GM12875 (cell line): Measurements from ENCODE around the gene RNU6-7.

Experiments used
- H3K4me3 ChIP-seq: one replicate; pipeline ENCODE4 v1.5.1; 2011; ENCODE audit warnings: low read depth, low read length, control low read depth
- TF ChIP-seq, protein P1 (sequence below): IDR thresholded peaks from 2 replicates; pipeline ENCODE4 v1.5.1; 2011; ENCODE audit warnings: low read depth, mild to moderate bottlenecking, control low read depth, inconsistent platforms, low read length, moderate library complexity, borderline replicate concordance; ENCODE audit not compliant: insufficient read depth

The RNU6-7 gene

DNA sequence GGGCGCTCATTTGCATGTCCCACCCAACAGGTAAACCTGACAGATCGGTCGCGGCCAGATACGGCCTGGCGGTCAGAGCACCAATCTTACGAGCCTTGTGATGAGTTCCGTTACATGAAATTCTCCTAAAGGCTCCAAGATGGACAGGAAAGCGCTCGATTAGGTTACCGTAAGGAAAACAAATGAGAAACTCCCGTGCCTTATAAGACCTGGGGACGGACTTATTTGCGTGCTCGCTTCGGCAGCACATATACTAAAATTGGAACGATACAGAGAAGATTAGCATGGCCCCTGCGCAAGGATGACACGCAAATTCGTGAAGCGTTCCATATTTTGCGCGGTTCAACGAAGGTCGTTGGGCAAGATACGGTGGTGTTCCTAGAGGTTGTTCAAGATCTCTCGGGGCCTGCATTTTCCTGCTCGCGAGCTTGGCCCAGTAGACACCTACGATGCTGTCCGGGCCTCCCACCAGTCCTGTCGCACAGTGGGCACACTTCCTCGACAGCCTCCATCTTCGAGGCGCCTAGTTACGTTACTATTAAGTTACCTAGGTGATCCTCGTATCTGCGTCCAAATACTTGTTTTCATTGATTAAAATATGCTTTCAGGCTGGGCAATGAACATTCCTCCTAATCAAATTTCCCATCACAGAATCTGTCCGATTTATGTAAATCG, at the start of gene RNU6-7:
TSS of gene RNU6-7 (plus strand) at position 230 of the 675 bp plus-strand sequence.
- TF ChIP-seq, protein P1, sequence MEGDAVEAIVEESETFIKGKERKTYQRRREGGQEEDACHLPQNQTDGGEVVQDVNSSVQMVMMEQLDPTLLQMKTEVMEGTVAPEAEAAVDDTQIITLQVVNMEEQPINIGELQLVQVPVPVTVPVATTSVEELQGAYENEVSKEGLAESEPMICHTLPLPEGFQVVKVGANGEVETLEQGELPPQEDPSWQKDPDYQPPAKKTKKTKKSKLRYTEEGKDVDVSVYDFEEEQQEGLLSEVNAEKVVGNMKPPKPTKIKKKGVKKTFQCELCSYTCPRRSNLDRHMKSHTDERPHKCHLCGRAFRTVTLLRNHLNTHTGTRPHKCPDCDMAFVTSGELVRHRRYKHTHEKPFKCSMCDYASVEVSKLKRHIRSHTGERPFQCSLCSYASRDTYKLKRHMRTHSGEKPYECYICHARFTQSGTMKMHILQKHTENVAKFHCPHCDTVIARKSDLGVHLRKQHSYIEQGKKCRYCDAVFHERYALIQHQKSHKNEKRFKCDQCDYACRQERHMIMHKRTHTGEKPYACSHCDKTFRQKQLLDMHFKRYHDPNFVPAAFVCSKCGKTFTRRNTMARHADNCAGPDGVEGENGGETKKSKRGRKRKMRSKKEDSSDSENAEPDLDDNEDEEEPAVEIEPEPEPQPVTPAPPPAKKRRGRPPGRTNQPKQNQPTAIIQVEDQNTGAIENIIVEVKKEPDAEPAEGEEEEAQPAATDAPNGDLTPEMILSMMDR = no peak
- H3K4me3 ChIP-seq = peak within 1 kb of the TSS; percentile 40

DNA sequence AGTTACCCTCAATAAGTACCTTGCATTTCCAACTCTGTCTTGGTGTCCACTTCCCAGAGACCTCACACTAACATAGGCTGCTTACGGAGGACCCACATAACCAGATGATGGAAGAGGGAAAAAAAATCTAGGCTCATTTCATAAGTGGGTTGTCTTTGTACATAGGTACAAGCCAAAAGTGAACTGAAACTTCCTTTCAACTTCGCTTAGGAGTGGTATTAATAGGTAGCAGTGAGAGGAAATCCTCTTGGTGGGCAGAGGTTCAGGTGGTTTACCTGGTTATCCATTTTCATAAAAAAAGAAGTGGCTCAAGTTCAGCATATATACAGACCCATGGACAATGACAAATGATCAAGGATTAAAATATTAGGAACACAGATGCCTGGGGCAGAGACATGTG, 35.8 kb upstream of the RNU6-7 start:
- no peak overlapping the region for H3K4me3 ChIP-seq
- TF ChIP-seq, protein P1 = no peak

DNA sequence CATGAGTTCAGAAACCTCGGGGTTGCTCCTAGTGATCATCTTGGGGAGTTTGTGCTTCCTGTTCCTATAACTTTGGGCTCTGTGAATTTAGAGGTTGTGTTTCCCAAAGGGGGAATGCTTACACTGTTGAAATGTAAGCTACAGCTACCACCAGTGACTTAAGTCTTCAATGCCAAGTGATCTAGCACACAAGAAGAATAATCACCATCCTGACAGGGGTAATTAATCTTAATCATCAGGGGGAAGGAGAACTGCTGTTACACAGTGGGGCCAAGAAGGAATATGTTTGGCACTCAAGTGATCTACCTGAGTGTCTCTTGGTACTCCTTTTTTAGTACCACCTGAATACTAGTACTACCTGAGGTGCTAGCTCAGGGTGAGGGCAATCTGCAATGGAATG, 34.9 kb upstream of the RNU6-7 start:
- TF ChIP-seq, protein P1 = no peak
- H3K4me3 ChIP-seq = no peak overlapping the region

DNA sequence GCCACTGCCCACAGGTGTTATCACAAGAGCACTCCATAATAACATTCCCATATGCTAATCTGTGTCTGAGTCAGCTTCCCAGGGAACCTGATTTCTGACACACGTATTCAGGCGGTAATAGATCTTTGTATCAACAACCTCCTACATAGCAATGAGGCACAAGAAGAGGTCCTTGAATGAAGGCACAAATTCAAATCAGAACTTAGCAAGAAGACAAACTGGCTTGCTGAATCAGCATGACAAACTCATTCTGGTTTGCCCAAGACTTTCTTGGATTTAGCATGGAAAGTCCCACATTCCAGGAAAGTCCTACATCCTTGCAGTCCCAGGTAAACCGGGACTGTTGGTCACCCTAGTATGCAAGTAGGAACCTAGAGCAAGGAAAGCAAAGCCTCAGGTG, 33.9 kb upstream of the RNU6-7 start:
- TF ChIP-seq, protein P1 = no peak
- H3K4me3 ChIP-seq = no peak overlapping the region

DNA sequence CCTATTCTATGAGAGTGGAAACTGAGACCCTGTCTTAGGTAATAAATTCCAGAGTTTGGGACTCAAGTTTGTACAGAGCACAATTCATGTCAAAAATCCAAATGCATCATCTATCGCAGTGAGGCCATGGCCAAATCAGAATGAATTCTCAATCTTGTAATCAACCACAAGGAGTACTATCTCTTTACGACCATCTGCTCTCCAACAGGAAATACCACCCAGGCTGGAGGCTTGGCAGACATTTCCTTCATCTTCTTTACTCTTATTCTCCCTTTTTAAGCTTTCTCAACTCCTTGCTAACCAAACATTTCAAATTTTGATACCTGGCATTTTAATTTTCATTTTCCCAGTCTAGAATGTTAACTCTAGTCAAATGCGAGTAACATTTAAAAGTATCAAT, 32.7 kb upstream of the RNU6-7 start:
- no peak overlapping the region for H3K4me3 ChIP-seq
- TF ChIP-seq, protein P1 = no peak

DNA sequence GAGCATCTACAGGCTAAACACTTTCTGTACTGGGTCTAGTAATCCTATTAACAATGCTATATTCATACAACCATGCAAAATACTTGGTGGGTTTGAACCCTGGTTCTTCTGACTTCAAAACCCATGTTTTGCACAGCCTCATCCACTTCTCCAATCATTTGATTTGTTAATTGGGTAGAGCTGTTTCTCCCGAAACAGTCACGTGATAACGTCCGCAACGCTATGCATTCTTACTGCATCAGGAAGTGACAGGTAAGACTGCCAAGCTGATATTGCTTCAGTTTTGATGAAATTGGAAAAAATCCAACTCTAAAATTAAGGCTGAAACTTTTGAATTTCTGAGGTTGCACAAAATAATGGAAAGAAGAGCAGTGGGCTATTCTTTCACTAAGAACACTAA, 30.4 kb upstream of the RNU6-7 start:
- TF ChIP-seq, protein P1 = no peak
- H3K4me3 ChIP-seq = no peak overlapping the region
